GM19043 (cell line): ENCODE measurements around the gene OOSP2.

Source experiments
- ATAC-seq: cut with Tn5 transposase; IDR thresholded peaks from one replicate; pipeline ENCODE4 v1.9.1; 2021; ENCODE audit warnings: low read depth; ENCODE audit not compliant: unreplicated experiment

OOSP2 gene

DNA sequence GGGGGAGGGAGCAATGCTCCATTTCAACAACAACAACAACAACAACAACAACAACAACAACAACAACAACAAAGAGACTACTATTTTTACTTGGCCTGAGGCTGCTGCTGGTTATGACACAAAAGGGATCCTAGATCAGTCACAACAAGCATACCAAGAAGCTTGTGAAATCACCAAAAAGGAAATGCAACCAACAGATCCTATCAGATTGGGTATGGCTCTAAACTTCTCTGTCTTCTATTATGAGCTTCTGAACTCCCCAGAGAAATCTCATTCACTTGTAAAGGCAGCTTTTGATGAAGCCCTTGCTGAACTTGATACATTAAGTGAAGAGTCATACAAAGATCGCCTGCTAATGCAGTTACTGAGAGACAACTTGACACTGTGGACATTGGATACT is 37.8 kb downstream of the OOSP2 start:
- ATAC-seq, result no peak

DNA sequence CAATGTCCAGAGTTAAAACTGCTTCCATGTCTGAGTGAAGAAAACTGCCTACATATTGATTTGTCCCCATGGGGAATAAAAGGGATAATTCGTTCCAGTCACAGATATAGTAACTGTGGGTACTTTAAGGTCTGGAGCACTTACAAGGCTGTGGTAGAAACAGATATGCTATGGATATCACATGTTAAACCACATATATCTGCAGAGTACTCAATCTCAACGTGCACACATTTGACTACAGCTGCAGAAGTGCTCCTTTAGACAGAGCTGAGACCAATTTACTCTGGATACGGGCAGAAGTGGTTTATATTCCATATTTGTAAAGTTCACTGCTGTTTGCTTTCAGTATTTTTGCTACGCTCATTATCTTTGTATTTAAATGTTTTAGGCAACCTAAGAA is 38.5 kb downstream of the OOSP2 start:
- no peak for ATAC-seq

DNA sequence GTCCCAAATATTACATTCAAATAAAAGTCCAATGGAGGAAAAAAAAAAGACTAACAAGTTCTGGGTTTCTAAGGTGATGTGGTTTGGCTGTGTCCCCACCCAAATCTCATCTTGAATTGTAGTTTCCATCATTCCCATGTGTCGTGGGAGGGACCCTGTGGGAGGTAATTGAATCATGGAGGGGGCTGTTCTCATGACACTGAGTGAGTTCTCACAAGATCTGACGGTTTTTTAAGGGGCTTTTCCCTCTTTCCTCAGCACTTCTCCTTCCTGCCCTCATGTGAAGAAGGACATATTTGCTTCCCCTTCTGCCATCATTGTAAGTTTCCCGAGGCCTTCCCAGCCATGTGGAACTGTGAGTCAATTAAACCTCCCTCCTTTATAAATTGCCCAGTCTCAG is 40.3 kb downstream of the OOSP2 start:
- ATAC-seq, result no peak

- no peak for ATAC-seq
Observed at GRCh38 chr11:60084631-60085273, 44.5 kb downstream of the OOSP2 start.

DNA sequence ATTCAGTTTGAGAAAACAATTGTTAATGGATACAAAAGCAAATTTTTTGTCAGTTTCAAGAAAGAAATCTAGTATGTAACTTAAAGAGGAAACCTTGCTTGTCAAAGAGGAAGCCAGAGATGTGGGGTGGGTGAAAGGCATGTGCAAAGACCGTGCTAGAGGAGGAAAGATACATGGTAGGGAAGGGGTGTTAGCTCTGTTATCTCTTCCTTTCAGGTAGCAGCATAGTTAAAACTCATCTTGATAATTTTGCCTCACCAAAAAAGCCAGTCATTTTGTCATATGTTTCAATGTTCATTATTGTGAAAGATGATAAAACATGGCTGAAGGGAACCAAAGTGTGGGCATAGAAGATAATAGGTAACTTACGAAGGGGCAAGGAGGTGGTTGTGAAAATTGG is 45.7 kb downstream of the OOSP2 start:
- ATAC-seq, result no peak

DNA sequence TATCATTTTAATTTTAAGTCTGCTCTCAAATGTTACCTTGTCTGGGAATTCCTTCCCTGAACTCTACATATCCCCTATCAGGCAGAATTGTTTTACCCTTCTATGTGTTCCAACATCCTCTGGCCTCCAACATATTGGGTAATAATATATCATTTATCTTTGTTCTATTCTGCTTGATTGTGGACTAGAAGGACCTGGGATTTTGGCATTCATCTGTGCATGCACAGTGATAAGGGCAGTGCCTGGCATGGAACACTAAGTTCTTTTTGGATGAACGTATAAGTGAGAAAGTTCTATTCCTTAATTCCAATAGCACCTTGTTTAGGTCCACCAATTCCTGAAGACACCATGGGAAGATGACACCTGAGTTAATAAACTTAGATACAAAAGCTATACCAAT is 47.0 kb downstream of the OOSP2 start:
- ATAC-seq, result no peak

GRCh38 chr11:60088364-60088763 is 48.2 kb downstream of the OOSP2 start, which contains the start of gene MS4A2:
TSS of gene MS4A2 (plus strand) at chr11:60088664. CDS start at chr11:60088766, 102 bp downstream.
- no peak for ATAC-seq

GRCh38 chr11:60095477-60096120 is 55.4 kb downstream of the OOSP2 start:
- ATAC-seq, result no peak

DNA sequence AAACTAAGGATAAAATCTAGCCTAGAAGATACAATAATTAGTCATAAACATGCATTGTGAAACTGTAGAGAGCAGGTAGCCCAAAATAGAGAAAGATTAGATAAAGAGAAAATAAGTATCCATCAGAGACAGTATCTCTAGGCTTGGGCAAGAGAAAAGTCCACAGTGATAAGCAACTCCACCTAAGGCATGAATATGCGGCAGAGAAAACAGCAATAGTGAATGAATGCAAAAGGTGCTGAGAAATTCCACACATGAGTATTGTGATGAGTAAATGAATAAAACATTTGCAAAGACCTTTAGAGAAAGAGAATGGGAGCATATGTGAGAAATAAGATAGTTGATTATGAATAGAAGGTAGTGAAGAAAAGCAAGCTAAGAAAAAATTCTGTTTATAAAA is 57.0 kb downstream of the OOSP2 start:
- ATAC-seq, result no peak
